Nephron progenitor cell (in vitro differentiated cells): Measurements from ENCODE around the gene LNPEP.

ENCODE experiments used
- DNase-seq: peaks from one replicate; pipeline ENCODE4 v3.0.0; 2021
- H3K27ac Mint-ChIP-seq: 2 replicates; pipeline ENCODE4 v1.8.0; 2021; ENCODE audit warnings: mild to moderate bottlenecking, moderate library complexity, mixed read lengths
- H3K27me3 Mint-ChIP-seq: 2 replicates; pipeline ENCODE4 v1.8.0; 2021; ENCODE audit warnings: mild to moderate bottlenecking, low read depth, mixed read lengths; ENCODE audit not compliant: poor library complexity
- H3K36me3 Mint-ChIP-seq: 2 replicates; pipeline ENCODE4 v1.8.0; 2021; ENCODE audit warnings: low read depth, mixed read lengths
- H3K4me1 Mint-ChIP-seq: 2 replicates; pipeline ENCODE4 v1.8.0; 2021; ENCODE audit warnings: mixed read lengths
- H3K4me3 Mint-ChIP-seq: 2 replicates; pipeline ENCODE4 v1.8.0; 2021; ENCODE audit warnings: mild to moderate bottlenecking, moderate library complexity, mixed read lengths
- H3K9me3 Mint-ChIP-seq: 2 replicates; pipeline ENCODE4 v1.8.0; 2021; ENCODE audit warnings: mild to moderate bottlenecking, moderate library complexity, mixed read lengths
- TF ChIP-seq, protein P1 (sequence below): fragments of 200-600 bp; sonication (generic); IDR thresholded peaks from 2 replicates; pipeline ENCODE4 v1.5.0; 2021; ENCODE audit warnings: antibody characterized with exemption

The LNPEP gene

GRCh38 chr5:96922499-96923244, 13.2 kb upstream of the LNPEP start:
- TF ChIP-seq, protein P1, sequence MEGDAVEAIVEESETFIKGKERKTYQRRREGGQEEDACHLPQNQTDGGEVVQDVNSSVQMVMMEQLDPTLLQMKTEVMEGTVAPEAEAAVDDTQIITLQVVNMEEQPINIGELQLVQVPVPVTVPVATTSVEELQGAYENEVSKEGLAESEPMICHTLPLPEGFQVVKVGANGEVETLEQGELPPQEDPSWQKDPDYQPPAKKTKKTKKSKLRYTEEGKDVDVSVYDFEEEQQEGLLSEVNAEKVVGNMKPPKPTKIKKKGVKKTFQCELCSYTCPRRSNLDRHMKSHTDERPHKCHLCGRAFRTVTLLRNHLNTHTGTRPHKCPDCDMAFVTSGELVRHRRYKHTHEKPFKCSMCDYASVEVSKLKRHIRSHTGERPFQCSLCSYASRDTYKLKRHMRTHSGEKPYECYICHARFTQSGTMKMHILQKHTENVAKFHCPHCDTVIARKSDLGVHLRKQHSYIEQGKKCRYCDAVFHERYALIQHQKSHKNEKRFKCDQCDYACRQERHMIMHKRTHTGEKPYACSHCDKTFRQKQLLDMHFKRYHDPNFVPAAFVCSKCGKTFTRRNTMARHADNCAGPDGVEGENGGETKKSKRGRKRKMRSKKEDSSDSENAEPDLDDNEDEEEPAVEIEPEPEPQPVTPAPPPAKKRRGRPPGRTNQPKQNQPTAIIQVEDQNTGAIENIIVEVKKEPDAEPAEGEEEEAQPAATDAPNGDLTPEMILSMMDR, result no peak
- H3K27ac Mint-ChIP-seq, result peak overlapping the region; percentile 32

DNA sequence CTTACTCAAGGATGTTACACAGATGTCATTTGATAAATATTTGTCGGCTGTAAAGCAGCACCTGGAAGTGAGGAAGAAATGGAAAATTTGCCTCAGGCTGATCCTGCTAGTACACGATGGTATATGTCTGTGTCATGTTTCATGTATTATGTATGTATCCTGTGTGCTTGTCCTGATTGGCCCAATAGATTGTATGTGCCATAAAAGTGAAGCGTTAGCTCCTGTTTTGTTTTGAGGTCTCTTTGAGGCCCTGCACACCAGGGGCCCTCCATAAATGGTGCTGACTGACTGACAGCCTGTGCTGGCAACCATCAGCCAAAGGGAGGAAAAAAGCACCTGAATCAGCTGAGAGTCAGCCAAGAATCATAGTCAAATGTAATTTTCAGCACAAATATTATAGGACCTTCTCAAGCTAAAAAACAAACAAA, 11.8 kb upstream of the LNPEP start:
- Mint-ChIP-seq H3K36me3 (no peaks in the 10 kb centered on the region), H3K4me1 (peaks cover 18% of the 10 kb centered on the region), H3K27ac (peak overlapping the region; percentile 71), H3K9me3 (no peaks in the 10 kb centered on the region), H3K27me3 (no peaks in the 10 kb centered on the region), H3K4me3 (no peak overlapping the region)
- DNase-seq, result no peak
- TF ChIP-seq, protein P1, result no peak

More at GRCh38 chr5:96922499-96923244, 13.2 kb upstream of the LNPEP start:
- Mint-ChIP-seq H3K4me3 (no peak overlapping the region), H3K36me3 (no peaks in the 10 kb centered on the region), H3K4me1 (peaks cover 18% of the 10 kb centered on the region), H3K27me3 (no peaks in the 10 kb centered on the region), H3K9me3 (no peaks in the 10 kb centered on the region)
- DNase-seq, result no peak

GRCh38 chr5:96926276-96926675, 9.6 kb upstream of the LNPEP start:
- no peak for DNase-seq
- Mint-ChIP-seq H3K27ac (no peak overlapping the region), H3K4me3 (no peak overlapping the region), H3K36me3 (no peaks in the 10 kb centered on the region), H3K4me1 (peaks cover 25% of the 10 kb centered on the region), H3K27me3 (no peaks in the 10 kb centered on the region), H3K9me3 (no peaks in the 10 kb centered on the region)
- TF ChIP-seq, protein P1, result no peak

- Mint-ChIP-seq H3K27me3 (peaks cover 6% of the 10 kb centered on the region), H3K4me3 (no peak overlapping the region), H3K4me1 (peaks cover 32% of the 10 kb centered on the region), H3K36me3 (no peaks in the 10 kb centered on the region), H3K27ac (no peak overlapping the region), H3K9me3 (no peaks in the 10 kb centered on the region)
- TF ChIP-seq, protein P1, result no peak
- no peak for DNase-seq
These were observed 8.9 kb upstream of the LNPEP start for GRCh38 chr5:96927008-96927407.

DNA sequence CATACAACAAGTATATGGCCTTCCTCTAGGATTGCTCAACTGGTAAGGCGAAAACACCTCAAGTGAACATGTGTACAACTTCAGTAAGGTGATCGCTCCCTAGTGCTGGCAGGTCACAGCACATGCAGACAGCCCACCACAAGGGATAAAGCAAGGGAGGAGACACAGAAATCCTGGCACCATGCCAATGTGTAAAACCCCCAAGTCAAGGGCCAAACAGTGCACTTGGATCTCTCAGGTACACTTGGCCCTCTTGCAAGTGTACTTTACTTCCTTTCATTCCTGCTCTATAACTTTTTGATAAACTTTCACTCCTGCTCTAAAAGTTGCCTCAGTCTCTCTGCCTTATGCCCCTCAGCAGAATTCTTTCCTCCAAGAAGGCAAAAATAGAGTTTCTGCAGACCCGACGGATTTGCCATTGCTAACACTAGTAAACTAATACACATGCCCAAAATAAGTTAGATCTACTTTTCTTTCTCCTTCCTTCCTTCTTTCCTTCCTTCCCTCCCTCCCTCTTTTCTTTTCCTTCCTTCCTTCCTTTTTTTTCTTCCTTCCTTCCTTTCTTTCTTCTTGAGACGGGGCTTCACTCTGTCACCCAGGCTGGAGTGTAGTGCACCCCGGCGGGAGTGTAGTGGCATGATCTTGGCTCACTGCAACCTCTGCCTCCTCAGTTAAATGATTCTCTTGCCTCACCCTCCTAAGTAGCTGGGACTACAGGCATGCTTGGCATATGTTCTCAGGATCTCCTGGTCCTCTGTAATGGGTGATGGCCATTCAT, 6.8 kb upstream of the LNPEP start:
- TF ChIP-seq, protein P1, result no peak

More for the DNA sequence above, 6.8 kb upstream of the LNPEP start:
- no peak overlapping the region for H3K27ac Mint-ChIP-seq
- H3K9me3 Mint-ChIP-seq, result no peaks in the 10 kb centered on the region
- no peak for DNase-seq
- no peak overlapping the region for H3K4me3 Mint-ChIP-seq
- peaks cover 9% of the 10 kb centered on the region for H3K27me3 Mint-ChIP-seq
- H3K4me1 Mint-ChIP-seq, result peaks cover 36% of the 10 kb centered on the region
- H3K36me3 Mint-ChIP-seq, result no peaks in the 10 kb centered on the region
